CD8-positive, alpha-beta memory T cell (primary cell): Measurements from ENCODE around the gene RING1. TPM values are rescaled to one million over a fixed set of nuclear protein-coding genes. Genes with fewer than 3 reads are reported as not detected.
A peak's percentile ranks its signal among the peaks of the same experiment; 100 is the strongest.

ENCODE experiments used
- CTCF ChIA-PET: fragments of 350-600 bp; sonication (Branson Sonifier 250); formaldehyde crosslinking; loops from one replicate; lab custom pipeline; 2021; ENCODE audit warnings: antibody characterized with exemption; lab: Charles Lee
- POLR2A ChIA-PET: fragments of 350-600 bp; sonication (Branson Sonifier 250); formaldehyde crosslinking; loops from one replicate; lab custom pipeline; 2021; ENCODE audit warnings: antibody characterized with exemption; lab: Charles Lee
- DNase-seq, 5 donors: peaks; one replicate each; pipeline versions ENCODE4 v3.0.0 to v3.0.0-alpha.2; 2020 to 2022; ENCODE audit warnings: mixed read lengths in 1 of 5
- H3K27ac ChIP-seq: one replicate; pipeline ENCODE4 v1.7.0; 2013; ENCODE audit warnings: low read depth, mild to moderate bottlenecking, low read length, moderate library complexity
- H3K27me3 ChIP-seq: 2 replicates; pipeline ENCODE4 v1.7.0; 2013; ENCODE audit warnings: low read length, mild to moderate bottlenecking; ENCODE audit not compliant: insufficient read depth, poor library complexity, severe bottlenecking
- H3K36me3 ChIP-seq: 2 replicates; pipeline ENCODE4 v1.7.0; 2013; ENCODE audit warnings: mild to moderate bottlenecking, low read length, moderate library complexity; ENCODE audit not compliant: insufficient read depth
- H3K4me1 ChIP-seq: 2 replicates; pipeline ENCODE4 v1.7.0; 2013; ENCODE audit warnings: mild to moderate bottlenecking, low read length, moderate library complexity; ENCODE audit not compliant: insufficient read depth
- H3K4me3 ChIP-seq: 2 replicates; pipeline ENCODE4 v1.7.0; 2013; ENCODE audit warnings: mild to moderate bottlenecking, low read length
- H3K9me3 ChIP-seq: 2 replicates; pipeline ENCODE4 v1.7.0; 2013; ENCODE audit warnings: mild to moderate bottlenecking, low read length
- H3K27ac Mint-ChIP-seq, 8 donors: one replicate each; pipeline ENCODE4 v1.8.0; 2020 to 2021; ENCODE audit warnings: mixed read lengths in 8 of 8, mild to moderate bottlenecking in 6 of 8, inconsistent platforms in 3 of 8, moderate library complexity in 3 of 8
- H3K27me3 Mint-ChIP-seq, 2 donors: one replicate each; pipeline ENCODE4 v1.8.0; 2020 to 2021; ENCODE audit warnings: mixed read lengths in 2 of 2, mild to moderate bottlenecking in 1 of 2, moderate library complexity in 1 of 2
- H3K36me3 Mint-ChIP-seq, 3 donors: one replicate each; pipeline ENCODE4 v1.8.0; 2020 to 2021; ENCODE audit warnings: mixed read lengths in 3 of 3, inconsistent platforms in 1 of 3, mild to moderate bottlenecking in 1 of 3
- H3K4me1 Mint-ChIP-seq, 3 donors: one replicate each; pipeline ENCODE4 v1.8.0; 2020 to 2021; ENCODE audit warnings: mixed read lengths in 3 of 3, inconsistent platforms in 1 of 3, mild to moderate bottlenecking in 1 of 3
- H3K4me3 Mint-ChIP-seq, 7 donors: one replicate each; pipeline ENCODE4 v1.8.0; 2020 to 2021; ENCODE audit warnings: mixed read lengths in 7 of 7, mild to moderate bottlenecking in 6 of 7, moderate library complexity in 4 of 7, inconsistent platforms in 2 of 7
- H3K9me3 Mint-ChIP-seq, 5 donors: one replicate each; pipeline ENCODE4 v1.8.0; 2020 to 2022; ENCODE audit warnings: mixed read lengths in 5 of 5, mild to moderate bottlenecking in 3 of 5, moderate library complexity in 2 of 5, inconsistent platforms in 1 of 5
- polyA plus RNA-seq: library from polyadenylated mRNA; unstranded; fragments of 300-500 nt; fragmentation: Illumina TruSeq; gene quantifications from one replicate; pipeline ENCODE4 v1.2.3, GENCODE V29; 2021
- total RNA-seq, 2 experiments: library from RNA; stranded (reverse); gene quantifications; one replicate each; pipeline ENCODE4 v1.2.3, GENCODE V29; 2021

Gene RING1
- total and polyA plus RNA-seq, 3 experiments from 2014 or later = 10.1 to 47.0 (median 43.1) TPM

- no peak overlapping the region for H3K4me3 ChIP-seq
- DNase-seq = no peak
- Mint-ChIP-seq H3K27me3 (peaks cover 6 to 17% of the 10 kb centered on the region in 2 donors), H3K27ac (no peak overlapping the region), H3K9me3 (no peaks in the 10 kb centered on the region), H3K36me3 (no peaks in the 10 kb centered on the region), H3K4me1 (peaks cover 8 to 11% (median 11%) of the 10 kb centered on the region in 3 donors), H3K4me3 (no peak overlapping the region)
- ChIA-PET POLR2A (no interaction called here), CTCF (interaction anchor here (9.7 kb wide), 1 partner anchor 85 kb away, joined by 101 read pairs; no protein-coding TSS in a partner anchor)
- no peak overlapping the region for H3K27ac ChIP-seq
- no peaks in the 10 kb centered on the region for H3K9me3 ChIP-seq
- no peaks in the 10 kb centered on the region for H3K36me3 ChIP-seq
- H3K27me3 ChIP-seq = peaks cover 3% of the 10 kb centered on the region
- H3K4me1 ChIP-seq = peaks cover 11% of the 10 kb centered on the region
Observed at GRCh38 chr6:33164665-33165373, 43.5 kb upstream of the RING1 start.

GRCh38 chr6:33165581-33166258 lies 42.6 kb upstream of the RING1 start:
- POLR2A ChIA-PET = no interaction called here
- H3K9me3 ChIP-seq = no peaks in the 10 kb centered on the region
- H3K36me3 Mint-ChIP-seq = no peaks in the 10 kb centered on the region

GRCh38 chr6:33166363-33166762 lies 41.9 kb upstream of the RING1 start:
- Histone ChIP-seq H3K36me3 (no peaks in the 10 kb centered on the region), H3K4me3 (no peak overlapping the region), H3K4me1 (peaks cover 6% of the 10 kb centered on the region), H3K27me3 (peaks cover 3% of the 10 kb centered on the region), H3K27ac (no peak overlapping the region), H3K9me3 (no peaks in the 10 kb centered on the region)
- Mint-ChIP-seq H3K36me3 (no peaks in the 10 kb centered on the region), H3K9me3 (no peaks in the 10 kb centered on the region), H3K27ac (peak overlapping the region in 1 of 8 donors; percentile 14), H3K4me3 (no peak overlapping the region), H3K27me3 (peaks cover 6 to 17% of the 10 kb centered on the region in 2 donors), H3K4me1 (peaks cover 5 to 9% (median 6%) of the 10 kb centered on the region in 3 donors)
- ChIA-PET CTCF (no interaction called here), POLR2A (no interaction called here)
- no peak for DNase-seq

More at GRCh38 chr6:33165581-33166258, 42.6 kb upstream of the RING1 start:
- Mint-ChIP-seq H3K27me3 (peaks cover 6 to 17% of the 10 kb centered on the region in 2 donors), H3K4me3 (no peak overlapping the region), H3K27ac (no peak overlapping the region), H3K9me3 (no peaks in the 10 kb centered on the region), H3K4me1 (peaks cover 8 to 11% (median 11%) of the 10 kb centered on the region in 3 donors)
- no peak overlapping the region for H3K27ac ChIP-seq
- no peak overlapping the region for H3K4me3 ChIP-seq
- peaks cover 3% of the 10 kb centered on the region for H3K27me3 ChIP-seq
- CTCF ChIA-PET = interaction anchor here (9.7 kb wide), 1 partner anchor 84 kb away, joined by 101 read pairs; no protein-coding TSS in a partner anchor
- no peak for DNase-seq
- H3K4me1 ChIP-seq = peaks cover 11% of the 10 kb centered on the region
- no peaks in the 10 kb centered on the region for H3K36me3 ChIP-seq

- peak overlapping the region in 1 of 8 donors; percentile 14 for H3K27ac Mint-ChIP-seq
- Histone ChIP-seq H3K27me3 (peaks cover 3% of the 10 kb centered on the region), H3K4me3 (no peak overlapping the region), H3K9me3 (no peaks in the 10 kb centered on the region), H3K36me3 (no peaks in the 10 kb centered on the region), H3K27ac (no peak overlapping the region), H3K4me1 (peaks cover 3% of the 10 kb centered on the region)
- POLR2A ChIA-PET = no interaction called here
- CTCF ChIA-PET = no interaction called here
- peaks cover 5 to 17% of the 10 kb centered on the region in 2 donors for H3K27me3 Mint-ChIP-seq
- H3K36me3 Mint-ChIP-seq = no peaks in the 10 kb centered on the region
- H3K4me1 Mint-ChIP-seq = peaks cover 2 to 4% (median 2%) of the 10 kb centered on the region in 3 donors
- no peak overlapping the region for H3K4me3 Mint-ChIP-seq
- DNase-seq = no peak
- no peaks in the 10 kb centered on the region for H3K9me3 Mint-ChIP-seq
Observed at GRCh38 chr6:33166811-33167210, 41.5 kb upstream of the RING1 start.

DNA sequence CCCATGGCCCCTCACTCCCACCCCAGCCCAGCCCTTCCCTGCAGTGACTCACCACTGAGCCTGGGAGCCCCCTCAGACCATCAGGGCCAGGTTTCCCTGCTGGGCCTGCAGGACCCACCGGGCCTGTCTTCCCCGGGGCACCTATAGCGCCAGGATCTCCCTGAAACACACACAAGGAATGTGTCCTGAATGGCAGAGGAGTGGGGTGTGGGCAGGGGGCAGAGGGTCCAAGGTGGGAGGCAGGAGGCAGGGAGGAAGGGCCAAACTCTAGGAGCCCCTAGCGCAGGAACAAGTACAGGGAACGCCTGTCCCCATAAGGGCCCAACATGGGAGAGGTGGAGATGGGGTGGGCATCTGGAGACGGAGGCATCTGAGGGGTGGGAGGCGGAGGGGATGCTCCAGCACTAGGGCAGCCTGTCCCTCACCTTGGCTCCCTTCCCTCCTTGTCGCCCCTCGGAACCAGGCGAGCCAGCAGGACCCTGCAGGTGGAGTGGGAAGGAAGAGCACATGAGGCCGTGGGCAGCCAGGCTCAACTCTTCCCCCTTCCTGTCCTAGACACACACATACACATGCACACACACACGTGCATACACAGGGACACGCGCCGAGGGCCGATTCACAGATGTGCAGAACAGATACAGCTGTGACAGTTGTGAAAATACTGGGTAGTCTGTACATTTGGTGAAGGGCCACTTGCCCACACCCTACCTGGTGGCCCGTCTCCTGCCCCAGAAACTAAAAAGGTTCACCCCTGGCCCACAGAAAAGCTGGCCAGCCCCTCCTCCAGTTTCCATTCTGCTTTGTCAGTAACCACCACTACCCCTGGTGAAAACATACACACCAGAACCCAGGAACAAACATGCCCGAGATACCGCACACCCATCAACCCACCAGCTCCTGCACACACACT lies 40.7 kb upstream of the RING1 start:
- Mint-ChIP-seq H3K4me1 (no peaks in the 10 kb centered on the region), H3K4me3 (no peak overlapping the region), H3K27ac (no peak overlapping the region), H3K27me3 (peaks cover 5 to 19% of the 10 kb centered on the region in 2 donors), H3K9me3 (no peaks in the 10 kb centered on the region), H3K36me3 (no peaks in the 10 kb centered on the region)
- H3K27ac ChIP-seq = no peak overlapping the region
- H3K36me3 ChIP-seq = no peaks in the 10 kb centered on the region
- H3K4me1 ChIP-seq = no peaks in the 10 kb centered on the region
- peaks cover 3% of the 10 kb centered on the region for H3K27me3 ChIP-seq
- ChIA-PET POLR2A (no interaction called here), CTCF (interaction anchor here (0.9 kb wide), 1 partner anchor 80 kb away, joined by 4 read pairs; no protein-coding TSS in a partner anchor)
- DNase-seq = no peak
- H3K4me3 ChIP-seq = no peak overlapping the region
- no peaks in the 10 kb centered on the region for H3K9me3 ChIP-seq

GRCh38 chr6:33168284-33168601 lies 40.1 kb upstream of the RING1 start:
- Mint-ChIP-seq H3K27me3 (peaks cover 5 to 23% of the 10 kb centered on the region in 2 donors), H3K36me3 (no peaks in the 10 kb centered on the region), H3K9me3 (no peaks in the 10 kb centered on the region), H3K4me3 (no peak overlapping the region), H3K4me1 (no peaks in the 10 kb centered on the region), H3K27ac (peak overlapping the region in 1 of 8 donors; percentile 50)
- Histone ChIP-seq H3K4me3 (no peak overlapping the region), H3K36me3 (no peaks in the 10 kb centered on the region), H3K27ac (no peak overlapping the region), H3K9me3 (no peaks in the 10 kb centered on the region), H3K27me3 (peaks cover 3% of the 10 kb centered on the region), H3K4me1 (no peaks in the 10 kb centered on the region)
- ChIA-PET POLR2A (no interaction called here), CTCF (interaction anchor here (0.9 kb wide), 1 partner anchor 80 kb away, joined by 4 read pairs; no protein-coding TSS in a partner anchor)
- DNase-seq = no peak

DNA sequence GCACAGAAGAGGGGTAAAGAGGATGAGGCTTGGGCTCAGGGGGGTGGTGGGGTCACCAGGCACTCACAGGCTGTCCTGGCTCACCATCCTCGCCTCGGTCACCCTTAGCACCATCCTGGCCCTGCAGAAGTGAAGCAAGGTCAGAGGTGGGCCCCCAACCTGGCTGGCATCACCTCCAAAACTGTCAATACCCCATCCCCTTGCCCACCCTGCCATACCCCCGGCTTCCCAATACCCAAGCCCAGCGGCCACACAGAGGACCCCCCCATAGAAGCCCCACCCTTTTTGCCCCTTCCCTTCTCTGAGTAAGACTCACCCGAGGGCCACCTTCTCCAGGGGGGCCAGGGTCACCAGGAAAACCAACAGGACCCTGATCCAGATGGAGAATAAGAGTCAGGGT lies 39.7 kb upstream of the RING1 start:
- Histone ChIP-seq H3K27ac (no peak overlapping the region), H3K4me3 (no peak overlapping the region), H3K36me3 (no peaks in the 10 kb centered on the region), H3K27me3 (peaks cover 2% of the 10 kb centered on the region), H3K4me1 (no peaks in the 10 kb centered on the region), H3K9me3 (no peaks in the 10 kb centered on the region)
- Mint-ChIP-seq H3K27ac (peak overlapping the region in 2 of 8 donors; percentile 12 to 50), H3K4me1 (no peaks in the 10 kb centered on the region), H3K27me3 (peaks cover 5 to 27% of the 10 kb centered on the region in 2 donors), H3K4me3 (no peak overlapping the region), H3K36me3 (no peaks in the 10 kb centered on the region), H3K9me3 (no peaks in the 10 kb centered on the region)
- ChIA-PET POLR2A (no interaction called here), CTCF (no interaction called here)
- no peak for DNase-seq
